AG04450 (cell line): ENCODE measurements around the gene TTC6. TPM values are rescaled to one million over a fixed set of nuclear protein-coding genes. Genes with fewer than 3 reads are reported as not detected.

ENCODE experiments used
- CTCF ChIA-PET: fragments of 300-600, 350-600 bp; formaldehyde crosslinking; extraction: SDS; loops from one replicate; lab custom pipeline; 2022; ENCODE audit warnings: antibody characterized with exemption, inconsistent platforms; lab: Charles Lee
- POLR2A ChIA-PET: fragments of 350-600 bp; formaldehyde crosslinking; extraction: SDS; loops from one replicate; lab custom pipeline; 2021; ENCODE audit warnings: antibody characterized with exemption, inconsistent platforms; lab: Yijun Ruan, JAX
- DNase-seq: peaks from one replicate; pipeline ENCODE4 v3.0.0-alpha.2; 2011; ENCODE audit warnings: low read depth, low spot score
- H3K27ac ChIP-seq: one replicate; pipeline ENCODE4 v1.5.1; 2012; ENCODE audit warnings: low read depth, low read length, control low read depth
- H3K27me3 ChIP-seq: one replicate; pipeline ENCODE4 v1.6.0; 2012; ENCODE audit warnings: low read length; ENCODE audit not compliant: control insufficient read depth, insufficient read depth
- H3K4me3 ChIP-seq: 2 replicates; pipeline ENCODE4 v1.5.1; 2011; ENCODE audit warnings: mild to moderate bottlenecking, low read depth, low read length, control low read depth
- H3K9me3 ChIP-seq: 2 replicates; pipeline ENCODE4 v1.5.1; 2012; ENCODE audit warnings: low read length; ENCODE audit not compliant: control insufficient read depth, insufficient read depth
- CTCF ChIP-seq: IDR thresholded peaks from 2 replicates; pipeline ENCODE4 v1.5.1; 2011; ENCODE audit warnings: low read depth, low read length, control low read depth, inconsistent platforms
- polyA plus RNA-seq: library from polyadenylated mRNA; depleted of rRNA; stranded (reverse); fragments of >200 nt; gene quantifications from 2 replicates; pipeline ENCODE4 v1.2.3, GENCODE V29; 2011

The TTC6 gene
- polyA plus RNA-seq, 1 experiment, result not detected

- Histone ChIP-seq H3K27me3 (peaks cover 96% of the 10 kb centered on the region), H3K27ac (no peak overlapping the region), H3K9me3 (peaks cover 16% of the 10 kb centered on the region), H3K4me3 (no peak overlapping the region)
- ChIA-PET CTCF (interaction anchor here (0.6 to 1.4 kb wide), 5 partner anchors 58 to 371 kb away, joined by 3 to 6 read pairs (median 4); no protein-coding TSS in a partner anchor), POLR2A (no interaction called here)
- DNase-seq, result no peak
- no peak for TF ChIP-seq CTCF
Measured at GRCh38 chr14:37600880-37601741, 5.7 kb downstream of the TTC6 start.

DNA sequence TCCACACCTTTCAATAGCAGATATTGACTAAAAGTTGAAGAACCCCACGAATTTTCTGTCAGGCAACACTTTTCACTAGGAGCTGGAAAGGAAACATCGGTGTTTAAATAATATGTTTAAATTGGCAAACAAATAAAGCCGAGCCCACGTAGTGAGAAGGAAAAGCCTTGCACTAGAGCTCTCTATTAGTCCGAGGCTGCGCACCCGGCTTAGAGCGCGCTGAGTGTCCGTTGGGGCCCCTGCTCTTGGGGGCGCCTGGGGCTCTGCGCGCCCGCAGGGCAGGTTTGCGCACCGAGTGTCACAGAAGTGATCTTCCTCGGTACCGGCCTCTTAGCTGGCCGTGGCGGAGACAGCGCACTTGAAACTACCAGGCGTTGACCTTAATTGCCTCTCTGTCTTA lies 6.4 kb downstream of the TTC6 start:
- TF ChIP-seq CTCF, result no peak
- ChIA-PET POLR2A (no interaction called here), CTCF (interaction anchor here (0.7 to 1.4 kb wide), 2 partner anchors 355 to 369 kb away, joined by 3 to 4 read pairs; no protein-coding TSS in a partner anchor)
- peaks cover 16% of the 10 kb centered on the region for H3K9me3 ChIP-seq
- H3K4me3 ChIP-seq, result no peak overlapping the region
- DNase-seq, result no peak
- H3K27me3 ChIP-seq, result peaks cover 90% of the 10 kb centered on the region
- H3K27ac ChIP-seq, result no peak overlapping the region

DNA sequence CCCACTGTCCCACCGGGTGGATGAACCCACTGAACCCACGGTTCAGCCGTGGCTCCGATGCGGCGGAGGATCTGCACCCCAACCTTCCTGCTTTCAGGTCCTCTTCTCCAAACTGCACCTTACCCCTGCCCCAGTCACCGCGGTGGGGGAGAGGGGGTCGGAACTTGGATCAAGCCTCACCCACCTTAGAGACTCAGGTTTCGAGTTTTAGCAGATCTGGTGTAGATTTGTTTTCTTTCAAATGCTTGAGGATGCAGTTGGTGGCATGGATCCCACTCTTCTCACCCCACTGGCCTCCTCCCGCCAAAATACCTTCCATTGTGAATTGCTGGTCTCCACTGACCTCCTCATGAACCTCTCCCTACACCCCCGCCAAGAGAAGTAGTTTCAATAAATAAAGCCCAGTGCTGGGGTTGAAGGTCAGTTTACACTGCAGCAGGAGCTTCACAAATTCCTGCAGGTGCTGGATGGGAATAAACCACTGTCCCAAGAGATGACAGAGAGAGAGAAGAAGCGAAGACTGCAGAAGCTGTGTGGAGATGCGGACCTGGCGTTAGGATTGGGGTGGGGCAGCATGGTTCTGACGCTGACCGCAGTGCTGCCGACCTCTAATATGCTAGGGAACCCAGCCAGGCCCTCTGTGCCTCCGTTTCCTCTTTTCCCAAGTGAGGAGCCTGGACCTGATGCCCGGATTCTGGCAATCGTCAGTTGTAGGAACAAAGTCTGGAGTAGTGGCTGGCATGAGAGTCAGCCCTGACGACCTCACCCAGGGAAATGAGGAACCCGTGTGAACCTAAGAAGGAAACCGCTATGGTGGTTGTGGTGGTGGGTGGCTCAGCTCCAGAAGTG lies 7.4 kb downstream of the TTC6 start:
- H3K4me3 ChIP-seq, result no peak overlapping the region
- DNase-seq, result no peak
- TF ChIP-seq CTCF, result no peak
- CTCF ChIA-PET, result no interaction called here
- no peak overlapping the region for H3K27ac ChIP-seq
- peaks cover 16% of the 10 kb centered on the region for H3K9me3 ChIP-seq
- POLR2A ChIA-PET, result no interaction called here
- peaks cover 83% of the 10 kb centered on the region for H3K27me3 ChIP-seq

GRCh38 chr14:37603688-37604251 lies 8.3 kb downstream of the TTC6 start:
- no peak for TF ChIP-seq CTCF
- H3K27me3 ChIP-seq, result peaks cover 78% of the 10 kb centered on the region
- no peak for DNase-seq
- H3K9me3 ChIP-seq, result peaks cover 11% of the 10 kb centered on the region
- H3K27ac ChIP-seq, result no peak overlapping the region
- no peak overlapping the region for H3K4me3 ChIP-seq
- ChIA-PET CTCF (interaction anchor here (1.9 kb wide), 1 partner anchor 372 kb away, joined by 4 read pairs; no protein-coding TSS in a partner anchor), POLR2A (no interaction called here)
